Activated T-cell treated with anti-CD3 and anti-CD28 coated beads, Interleukin-2, amount 50 U/mL, for 24 hours (primary cell): ENCODE data around the gene EVX1.

Source experiments
- DNase-seq: peaks from one replicate; pipeline ENCODE4 v3.0.0-alpha.2; 2020
- H3K27ac Mint-ChIP-seq: 2 replicates; pipeline ENCODE4 v1.8.0; 2020; ENCODE audit warnings: mild to moderate bottlenecking, mixed read lengths
- H3K27me3 Mint-ChIP-seq: 2 replicates; pipeline ENCODE4 v1.8.0; 2020; ENCODE audit warnings: mixed read lengths
- H3K36me3 Mint-ChIP-seq: 2 replicates; pipeline ENCODE4 v1.8.0; 2020; ENCODE audit warnings: low read depth, mixed read lengths
- H3K4me1 Mint-ChIP-seq: 2 replicates; pipeline ENCODE4 v1.8.0; 2020; ENCODE audit warnings: low read depth, mixed read lengths
- H3K4me3 Mint-ChIP-seq: 2 replicates; pipeline ENCODE4 v1.8.0; 2020; ENCODE audit warnings: mild to moderate bottlenecking, moderate library complexity, mixed read lengths
- H3K9me3 Mint-ChIP-seq: 2 replicates; pipeline ENCODE4 v1.8.0; 2020; ENCODE audit warnings: mixed read lengths

Gene EVX1

DNA sequence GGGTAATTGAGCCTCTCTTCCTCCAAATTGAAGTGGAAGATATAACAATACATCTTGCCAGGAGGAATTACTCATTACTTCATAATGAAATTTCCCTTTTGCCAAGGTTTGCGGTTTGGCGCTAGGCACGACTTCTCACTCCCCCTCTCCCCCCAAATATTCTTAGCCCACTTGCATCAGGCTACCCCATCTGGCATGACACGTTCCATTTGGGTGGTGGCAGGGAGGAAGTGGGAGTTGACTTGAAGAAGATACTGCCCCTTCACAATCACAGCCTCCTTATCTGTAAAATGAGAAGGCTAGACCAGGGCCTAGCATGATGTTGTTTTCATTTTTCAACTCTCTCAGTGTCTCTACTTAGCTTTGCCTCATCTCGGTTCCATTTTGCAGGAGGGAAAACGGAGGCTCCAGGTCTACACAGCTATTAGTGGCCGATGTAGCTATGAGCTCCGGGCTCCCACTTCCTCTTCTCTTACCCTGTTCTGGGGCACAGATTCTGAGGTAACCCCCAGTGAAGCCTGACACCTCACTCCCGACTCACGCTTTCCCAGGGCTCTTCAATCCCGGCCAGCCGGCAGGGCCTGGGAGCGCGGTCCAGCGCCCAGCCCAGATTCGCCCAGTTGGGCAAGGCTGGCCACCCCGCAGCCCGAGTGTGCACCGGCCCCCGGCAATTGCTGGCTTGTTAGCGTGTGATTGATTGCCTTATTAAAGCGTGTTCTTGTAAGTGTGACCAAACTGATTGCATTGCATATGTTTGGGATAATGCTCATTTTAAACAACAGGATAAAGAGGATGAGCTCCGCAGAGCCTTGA, 6.5 kb downstream of the EVX1 start:
- DNase-seq: no peak
- Mint-ChIP-seq H3K4me3 (no peak overlapping the region), H3K4me1 (peaks cover 28% of the 10 kb centered on the region), H3K36me3 (no peaks in the 10 kb centered on the region), H3K27ac (no peak overlapping the region), H3K27me3 (peaks cover 97% of the 10 kb centered on the region), H3K9me3 (no peaks in the 10 kb centered on the region)

- Mint-ChIP-seq H3K4me1 (peaks cover 26% of the 10 kb centered on the region), H3K9me3 (no peaks in the 10 kb centered on the region), H3K4me3 (no peak overlapping the region), H3K27me3 (peaks cover 97% of the 10 kb centered on the region), H3K36me3 (no peaks in the 10 kb centered on the region), H3K27ac (no peak overlapping the region)
- no peak for DNase-seq
These were observed 7.3 kb downstream of the EVX1 start for GRCh38 chr7:27249724-27250556.

DNA sequence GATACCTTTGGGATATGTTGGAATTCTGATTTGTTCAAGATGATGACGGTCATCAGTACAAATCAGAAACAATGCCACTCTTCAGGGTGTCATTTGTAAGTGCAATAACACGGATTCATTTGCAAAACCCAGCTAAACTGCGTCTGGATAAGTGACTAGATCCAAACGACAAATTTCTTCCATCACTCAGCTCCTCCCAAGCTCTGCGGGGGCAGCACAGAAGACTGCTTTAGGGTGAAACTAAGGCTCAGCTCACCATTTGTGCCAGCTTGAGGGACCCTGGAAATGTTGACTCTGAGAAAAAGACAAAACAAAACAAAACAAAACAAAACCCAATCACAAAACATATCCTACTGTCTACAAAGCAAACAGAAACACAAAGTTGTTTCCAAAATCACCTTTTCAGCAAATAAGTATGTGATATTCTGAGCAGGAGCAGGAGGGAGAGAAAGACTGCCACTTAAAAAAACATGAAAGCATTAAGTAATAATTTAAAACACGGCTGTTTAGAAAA, 8.0 kb downstream of the EVX1 start:
- Mint-ChIP-seq H3K27me3 (peaks cover 95% of the 10 kb centered on the region), H3K9me3 (no peaks in the 10 kb centered on the region), H3K4me3 (no peak overlapping the region)

DNA sequence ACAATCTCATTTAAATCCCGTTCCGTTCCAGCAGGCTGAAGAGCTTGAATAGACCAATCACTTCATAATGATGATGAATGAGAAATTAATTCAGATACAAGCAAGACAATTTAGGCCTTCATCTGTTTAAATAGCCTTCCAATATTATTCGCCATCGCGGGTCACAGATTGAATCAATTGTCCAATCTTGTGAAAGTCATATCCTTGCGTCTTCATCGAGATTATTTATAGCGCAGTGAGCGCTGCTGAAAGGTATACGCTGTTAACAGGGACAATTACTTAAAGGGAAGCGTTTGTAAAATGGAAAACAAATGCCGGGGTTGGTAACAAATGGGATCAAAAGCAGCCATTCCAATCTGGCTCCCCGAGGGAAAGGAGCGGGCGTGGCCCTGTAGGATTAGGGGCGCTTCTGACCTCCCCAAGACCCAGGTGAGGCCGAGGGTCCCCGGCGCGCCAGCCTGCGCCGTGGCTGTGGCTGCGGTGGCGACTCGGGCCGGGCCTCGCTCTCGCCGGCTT, 8.6 kb downstream of the EVX1 start:
- Mint-ChIP-seq H3K4me3 (no peak overlapping the region), H3K27ac (no peak overlapping the region), H3K27me3 (peaks cover 89% of the 10 kb centered on the region), H3K9me3 (no peaks in the 10 kb centered on the region), H3K4me1 (peaks cover 18% of the 10 kb centered on the region), H3K36me3 (no peaks in the 10 kb centered on the region)
- no peak for DNase-seq

More for the DNA sequence above, 8.0 kb downstream of the EVX1 start:
- DNase-seq: no peak
- Mint-ChIP-seq H3K4me1 (peaks cover 20% of the 10 kb centered on the region), H3K27ac (no peak overlapping the region), H3K36me3 (no peaks in the 10 kb centered on the region)

- Mint-ChIP-seq H3K4me1 (peaks cover 18% of the 10 kb centered on the region), H3K9me3 (no peaks in the 10 kb centered on the region), H3K36me3 (no peaks in the 10 kb centered on the region), H3K27ac (no peak overlapping the region), H3K4me3 (peak overlapping the region; percentile 25), H3K27me3 (peaks cover 85% of the 10 kb centered on the region)
- DNase-seq: no peak
These were observed 9.3 kb downstream of the EVX1 start for GRCh38 chr7:27251652-27252590.

GRCh38 chr7:27254625-27255024, 12.0 kb downstream of the EVX1 start:
- Mint-ChIP-seq H3K36me3 (no peaks in the 10 kb centered on the region), H3K27me3 (peaks cover 74% of the 10 kb centered on the region), H3K4me3 (no peak overlapping the region), H3K27ac (no peak overlapping the region), H3K9me3 (no peaks in the 10 kb centered on the region), H3K4me1 (peaks cover 18% of the 10 kb centered on the region)
- DNase-seq: no peak

GRCh38 chr7:27260211-27260610, 17.6 kb downstream of the EVX1 start:
- Mint-ChIP-seq H3K4me1 (no peaks in the 10 kb centered on the region), H3K36me3 (no peaks in the 10 kb centered on the region), H3K27me3 (peaks cover 45% of the 10 kb centered on the region), H3K27ac (no peak overlapping the region), H3K9me3 (no peaks in the 10 kb centered on the region), H3K4me3 (no peak overlapping the region)
- DNase-seq: no peak

- Mint-ChIP-seq H3K4me1 (no peaks in the 10 kb centered on the region), H3K9me3 (no peaks in the 10 kb centered on the region), H3K4me3 (no peak overlapping the region), H3K27me3 (peaks cover 38% of the 10 kb centered on the region), H3K36me3 (no peaks in the 10 kb centered on the region), H3K27ac (no peak overlapping the region)
- DNase-seq: no peak
These were observed 19.5 kb downstream of the EVX1 start for GRCh38 chr7:27262121-27262520.

GRCh38 chr7:27263781-27264180, 21.2 kb downstream of the EVX1 start:
- DNase-seq: no peak
- Mint-ChIP-seq H3K4me1 (no peaks in the 10 kb centered on the region), H3K9me3 (no peaks in the 10 kb centered on the region), H3K36me3 (no peaks in the 10 kb centered on the region), H3K4me3 (no peak overlapping the region), H3K27me3 (peaks cover 24% of the 10 kb centered on the region), H3K27ac (no peak overlapping the region)

DNA sequence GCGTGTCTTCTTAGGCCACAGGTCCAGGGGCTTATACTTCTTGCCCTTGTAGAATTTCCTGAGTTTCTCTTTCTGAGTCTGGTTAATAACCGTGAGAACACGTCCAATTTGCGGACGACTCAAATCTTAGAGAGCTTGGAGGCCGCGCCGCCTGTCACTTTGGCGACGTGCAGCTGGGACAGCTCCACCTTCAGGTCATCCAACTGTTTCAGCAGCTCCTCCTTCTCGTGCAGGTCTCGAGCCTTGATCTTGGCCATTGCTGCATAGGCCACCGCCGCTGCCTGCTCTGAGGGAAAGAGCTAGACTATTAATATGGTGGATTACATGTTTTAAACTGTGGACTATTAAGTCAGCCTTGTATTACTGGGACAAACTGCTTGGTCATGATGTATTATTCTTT, 26.9 kb downstream of the EVX1 start:
- no peaks in the 10 kb centered on the region for H3K4me1 Mint-ChIP-seq
- peaks cover 8% of the 10 kb centered on the region for H3K9me3 Mint-ChIP-seq
- no peaks in the 10 kb centered on the region for H3K36me3 Mint-ChIP-seq
- H3K27ac Mint-ChIP-seq: no peak overlapping the region
- DNase-seq: no peak
- no peak overlapping the region for H3K4me3 Mint-ChIP-seq
- peaks cover 15% of the 10 kb centered on the region for H3K27me3 Mint-ChIP-seq

DNA sequence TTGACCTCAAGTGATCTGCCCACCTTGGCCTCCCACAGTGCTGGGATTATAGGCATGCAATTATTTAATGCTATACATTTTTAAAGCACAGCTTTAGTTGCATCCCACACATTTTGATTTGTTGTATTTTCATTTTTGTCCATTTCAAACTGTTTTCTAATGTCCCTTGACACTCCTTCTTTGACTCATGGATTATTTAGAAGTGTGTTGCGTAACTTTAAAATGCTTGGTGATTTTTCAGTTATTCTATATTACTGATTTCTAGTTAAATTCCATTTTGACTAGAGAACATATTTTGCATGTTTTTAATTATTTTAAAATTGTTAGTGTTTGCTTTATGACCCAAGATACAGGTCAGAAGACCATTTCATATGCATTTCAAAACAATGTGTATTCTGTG, 28.8 kb downstream of the EVX1 start:
- no peaks in the 10 kb centered on the region for H3K4me1 Mint-ChIP-seq
- H3K27me3 Mint-ChIP-seq: peaks cover 14% of the 10 kb centered on the region
- H3K9me3 Mint-ChIP-seq: peaks cover 11% of the 10 kb centered on the region
- H3K4me3 Mint-ChIP-seq: no peak overlapping the region
- no peak overlapping the region for H3K27ac Mint-ChIP-seq
- no peak for DNase-seq
- H3K36me3 Mint-ChIP-seq: no peaks in the 10 kb centered on the region

DNA sequence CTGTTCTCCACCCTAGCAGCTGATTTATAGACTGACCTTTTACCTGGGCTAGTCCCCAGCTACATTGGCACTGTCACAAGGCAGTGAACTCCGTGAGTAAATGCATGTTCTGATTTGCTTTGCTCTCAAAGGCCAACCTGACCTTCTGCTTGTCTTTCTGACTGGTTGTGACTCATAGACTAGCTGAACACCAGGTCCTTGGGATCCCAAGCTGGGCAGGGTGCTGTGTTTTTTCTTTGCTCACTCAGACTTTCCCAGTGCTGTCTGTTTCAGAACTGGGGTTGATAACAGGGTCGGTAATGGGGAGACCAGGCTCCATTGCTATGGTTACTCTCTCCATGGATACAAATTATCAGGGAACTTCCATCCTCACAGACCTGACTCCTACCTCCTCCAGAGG, 35.0 kb downstream of the EVX1 start:
- no peaks in the 10 kb centered on the region for H3K36me3 Mint-ChIP-seq
- no peak for DNase-seq
- H3K27ac Mint-ChIP-seq: no peak overlapping the region
- peaks cover 5% of the 10 kb centered on the region for H3K9me3 Mint-ChIP-seq
- H3K4me3 Mint-ChIP-seq: no peak overlapping the region
- peaks cover 15% of the 10 kb centered on the region for H3K27me3 Mint-ChIP-seq
- H3K4me1 Mint-ChIP-seq: no peaks in the 10 kb centered on the region

GRCh38 chr7:27283558-27283957, 41.0 kb downstream of the EVX1 start:
- Mint-ChIP-seq H3K4me1 (no peaks in the 10 kb centered on the region), H3K27me3 (peaks cover 33% of the 10 kb centered on the region), H3K36me3 (no peaks in the 10 kb centered on the region), H3K9me3 (no peaks in the 10 kb centered on the region), H3K4me3 (no peak overlapping the region), H3K27ac (no peak overlapping the region)
- DNase-seq: no peak

DNA sequence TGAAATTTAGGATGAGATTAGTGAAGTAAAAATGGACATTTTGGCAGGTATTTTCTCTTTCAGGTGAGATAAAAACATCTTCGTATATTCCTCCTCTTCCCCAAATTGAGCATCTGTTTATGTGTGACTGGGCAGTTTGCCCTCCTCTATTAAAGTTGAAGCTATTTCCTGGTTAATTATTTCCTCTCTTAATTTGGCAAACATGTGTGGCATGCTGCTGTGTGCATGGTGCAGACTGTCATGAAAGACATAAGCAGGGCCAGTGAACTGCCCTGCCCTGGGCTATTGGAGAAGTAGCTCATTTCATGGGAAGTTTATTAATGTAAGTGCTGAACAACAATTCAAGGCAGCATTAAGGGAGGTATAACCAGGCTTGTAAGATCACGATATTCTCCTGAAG, 52.6 kb downstream of the EVX1 start:
- H3K36me3 Mint-ChIP-seq: no peaks in the 10 kb centered on the region
- DNase-seq: no peak
- H3K27me3 Mint-ChIP-seq: peaks cover 41% of the 10 kb centered on the region
- no peaks in the 10 kb centered on the region for H3K9me3 Mint-ChIP-seq
- no peak overlapping the region for H3K27ac Mint-ChIP-seq
- H3K4me3 Mint-ChIP-seq: no peak overlapping the region
- no peaks in the 10 kb centered on the region for H3K4me1 Mint-ChIP-seq
